Stimulated activated CD8-positive, alpha-beta memory T cell treated with anti-CD3 and anti-CD28 coated beads, Interleukin-7, amount 100 ng/mL, for 1 hour (primary cell): ENCODE measurements around the gene AP5S1.
"Not testable (repeated sequence)": the region's sequence is repeated elsewhere in the genome, so short reads cannot be mapped to it uniquely, and the experiment has no call there.

ENCODE experiments used
- DNase-seq, 2 donors: peaks; one replicate each; pipeline ENCODE4 v3.0.0-alpha.2; 2020; ENCODE audit warnings: low read depth in 2 of 2

The AP5S1 gene

DNA sequence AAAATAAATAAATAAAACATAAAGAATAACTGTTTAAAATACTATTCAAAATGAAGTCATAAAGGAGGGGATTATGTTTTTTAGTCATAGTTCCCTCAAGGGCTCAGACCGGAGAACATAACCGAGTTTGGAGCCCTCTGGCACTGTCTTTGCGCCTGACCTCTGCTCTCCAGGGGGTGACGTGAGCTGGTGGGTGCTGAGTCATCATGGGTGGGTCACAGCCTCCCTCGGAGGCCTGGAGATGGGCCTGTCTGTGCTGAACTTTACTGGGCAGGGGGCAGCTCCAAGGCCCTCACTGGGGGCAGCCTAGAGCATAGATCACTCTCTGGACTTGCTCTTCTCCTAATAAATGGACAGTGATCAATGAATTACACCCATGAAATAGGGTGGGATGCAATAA, 23.1 kb downstream of the AP5S1 start:
- no peak for DNase-seq

DNA sequence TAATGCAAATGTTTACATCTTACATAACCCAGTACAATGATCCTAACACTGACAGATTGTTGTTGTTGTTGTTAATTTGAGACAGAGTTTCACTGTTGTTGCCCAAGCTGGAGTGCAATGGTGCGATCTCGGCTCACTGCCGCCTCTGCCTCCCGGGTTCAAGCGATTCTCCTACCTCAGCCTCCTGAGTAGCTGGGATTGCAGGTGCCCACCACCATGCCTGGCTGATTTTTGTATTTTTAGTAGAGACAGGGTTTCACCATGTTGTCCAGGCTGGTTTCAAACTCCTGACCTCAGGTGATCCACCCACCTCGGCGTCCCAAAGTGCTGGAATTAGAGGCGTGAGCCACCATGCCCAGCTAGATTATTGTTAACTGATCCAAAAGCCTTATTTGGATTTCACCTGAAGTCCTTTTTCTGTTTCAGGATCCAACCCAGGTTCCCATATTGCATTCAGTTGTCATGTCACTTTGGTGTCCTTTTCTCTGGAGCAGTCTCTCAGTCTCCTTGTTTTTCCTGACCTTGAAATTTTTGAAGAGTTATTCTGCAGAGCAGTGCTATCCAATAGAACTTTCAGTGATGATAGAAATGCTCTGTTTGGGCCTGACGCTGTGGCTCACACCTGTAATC, 23.8 kb downstream of the AP5S1 start:
- DNase-seq, result not testable (repeated sequence)

DNA sequence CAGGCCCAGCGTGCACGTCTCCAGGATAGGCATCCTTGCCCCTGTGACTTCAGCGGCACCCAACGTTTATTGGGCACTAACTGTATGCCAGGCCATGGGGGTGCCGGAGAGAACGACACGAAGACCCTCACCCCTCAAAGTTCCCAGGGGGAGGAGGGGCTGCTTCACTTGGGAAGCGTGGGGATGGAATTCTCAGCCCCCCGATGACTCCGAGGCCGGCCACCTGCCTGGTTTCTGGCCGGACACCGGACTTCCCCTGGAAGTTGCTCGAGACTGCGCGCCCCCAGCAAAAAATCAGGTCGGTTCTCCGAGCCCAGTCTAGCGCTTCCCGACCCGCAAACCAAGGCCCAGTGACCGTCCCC, 26.0 kb downstream of the AP5S1 start:
- DNase-seq, result no peak

DNA sequence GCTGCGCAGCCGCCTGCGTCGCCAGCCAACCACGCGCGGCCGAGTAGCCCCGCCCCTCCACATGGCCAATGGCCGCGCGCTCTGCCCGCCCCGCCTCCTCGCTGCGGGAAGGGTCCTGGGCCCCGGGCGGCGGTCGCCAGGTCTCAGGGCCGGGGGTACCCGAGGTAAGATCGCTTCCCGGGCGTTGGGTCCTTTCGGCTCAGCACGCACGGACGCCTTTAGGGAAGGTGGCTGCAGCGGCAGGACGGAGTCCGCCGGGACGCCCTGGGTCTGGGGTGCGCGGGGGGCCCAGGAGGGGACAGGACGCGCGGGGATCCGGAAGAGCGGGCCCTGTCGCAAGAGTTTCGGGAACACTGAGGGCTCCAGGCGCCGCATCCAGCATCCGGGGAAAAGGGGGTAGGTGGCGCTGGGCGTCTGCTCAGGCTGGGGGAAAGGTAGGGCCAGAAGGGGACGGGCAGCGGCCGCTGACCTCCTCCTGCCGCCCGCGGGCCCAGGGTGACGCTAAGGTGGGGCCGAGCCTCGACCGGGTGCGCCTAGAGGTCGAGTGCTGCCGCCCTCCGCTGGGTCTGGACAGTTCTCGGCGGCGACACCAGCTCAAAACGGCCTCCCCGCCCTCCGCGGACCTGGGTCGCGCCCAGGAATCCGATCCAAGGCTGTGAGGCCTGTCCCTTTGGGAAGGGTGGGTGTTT, 26.5 kb downstream of the AP5S1 start, which contains the start of gene MAVS:
MAVS (plus strand) TSS at position 95 of the 689 bp plus-strand sequence. CDS start 7,791 bp downstream, outside the sequence.
- DNase-seq, result peak; percentile 67 to 68

DNA sequence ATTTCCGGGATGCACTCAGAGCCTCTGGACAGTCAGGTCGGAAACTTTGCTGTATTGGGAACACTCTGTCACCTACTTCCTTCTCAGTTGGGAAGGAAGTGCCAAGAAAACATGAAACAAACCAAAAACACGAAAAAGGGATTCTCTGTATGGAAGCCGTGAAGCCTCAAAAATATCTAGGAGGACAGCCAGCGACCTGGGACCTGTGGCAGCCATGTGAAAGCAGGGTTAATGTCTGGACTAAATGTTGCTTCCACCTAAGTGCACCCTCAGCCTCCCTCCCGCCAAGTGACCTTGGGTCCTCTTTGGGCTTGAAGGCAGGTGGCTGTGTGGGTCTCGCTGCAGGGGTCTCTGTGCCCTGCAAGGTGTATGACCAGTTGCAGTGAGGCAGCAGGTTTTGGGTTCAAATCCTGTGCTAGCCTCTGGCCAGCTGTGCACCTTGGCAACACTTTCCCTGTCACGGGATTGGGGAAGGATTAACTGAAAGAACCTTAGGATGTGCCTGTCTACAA, 27.1 kb downstream of the AP5S1 start:
- no peak for DNase-seq

DNA sequence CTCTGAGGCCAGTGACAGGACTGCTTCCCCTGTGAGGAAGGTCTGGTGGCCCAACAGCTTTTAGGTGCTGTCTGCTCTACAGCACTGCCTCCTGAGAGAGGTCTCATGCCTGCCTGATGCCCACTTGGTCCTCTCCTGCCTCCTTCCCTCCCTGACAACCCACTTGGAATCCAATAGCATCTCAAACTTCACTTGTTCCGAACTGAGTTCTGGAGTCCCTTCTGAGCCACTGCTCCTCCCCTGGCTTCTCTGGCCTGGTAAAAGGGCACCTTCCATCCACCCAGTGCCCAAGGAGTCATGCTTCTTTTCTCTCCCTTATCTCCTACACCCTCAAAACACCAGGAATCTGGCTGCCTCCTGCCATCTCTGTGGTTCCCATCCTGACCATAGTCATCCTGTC, 28.2 kb downstream of the AP5S1 start:
- DNase-seq, result no peak

DNA sequence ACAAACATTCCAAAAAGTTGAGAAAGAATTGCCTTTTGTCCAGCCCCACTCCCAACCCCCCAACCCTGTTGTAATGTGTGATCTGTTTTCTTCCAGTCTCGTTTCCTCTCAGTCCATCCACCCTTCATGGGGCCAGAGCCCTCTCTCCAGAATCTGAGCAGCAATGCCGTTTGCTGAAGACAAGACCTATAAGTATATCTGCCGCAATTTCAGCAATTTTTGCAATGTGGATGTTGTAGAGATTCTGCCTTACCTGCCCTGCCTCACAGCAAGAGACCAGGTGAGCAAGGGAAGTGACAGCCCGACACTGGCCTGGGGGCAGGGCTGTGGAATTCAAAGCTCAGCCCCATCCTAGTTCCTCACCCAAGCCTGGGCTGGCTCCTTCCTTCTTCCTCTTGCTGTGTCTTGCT, 34.1 kb downstream of the AP5S1 start:
- no peak for DNase-seq

DNA sequence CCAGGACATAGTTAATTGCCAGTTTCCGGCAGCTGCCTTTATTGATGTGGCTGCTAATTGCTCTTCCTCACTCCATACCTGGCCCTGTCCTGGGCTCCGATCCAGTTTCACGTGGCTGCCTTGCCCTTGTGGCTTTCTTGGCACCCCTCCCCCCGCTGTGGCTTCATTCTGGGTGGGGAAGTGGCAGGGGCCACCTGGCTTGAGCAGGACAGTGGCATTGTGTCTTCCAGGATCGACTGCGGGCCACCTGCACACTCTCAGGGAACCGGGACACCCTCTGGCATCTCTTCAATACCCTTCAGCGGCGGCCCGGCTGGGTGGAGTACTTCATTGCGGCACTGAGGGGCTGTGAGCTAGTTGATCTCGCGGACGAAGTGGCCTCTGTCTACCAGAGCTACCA, 37.1 kb downstream of the AP5S1 start:
- no peak for DNase-seq

DNA sequence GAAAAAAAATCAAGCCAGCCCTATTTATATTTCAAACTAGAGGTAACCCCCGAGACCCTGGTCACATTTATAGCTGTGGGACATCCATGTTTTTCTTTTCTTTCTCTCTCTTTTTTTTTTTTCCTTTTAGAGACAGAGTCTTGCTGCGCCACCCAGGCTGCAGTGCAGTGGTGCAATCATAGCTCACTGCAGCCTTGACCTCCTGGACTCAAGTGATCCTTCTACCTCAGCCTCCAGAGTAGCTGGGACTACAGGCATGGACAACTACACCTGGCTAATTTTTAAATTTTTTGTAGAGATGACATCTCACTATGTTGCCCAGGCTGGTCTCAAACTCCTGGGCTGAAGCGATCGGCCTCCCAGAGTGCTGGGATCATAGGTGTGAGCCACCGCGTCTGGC, 38.3 kb downstream of the AP5S1 start:
- DNase-seq, result no peak

DNA sequence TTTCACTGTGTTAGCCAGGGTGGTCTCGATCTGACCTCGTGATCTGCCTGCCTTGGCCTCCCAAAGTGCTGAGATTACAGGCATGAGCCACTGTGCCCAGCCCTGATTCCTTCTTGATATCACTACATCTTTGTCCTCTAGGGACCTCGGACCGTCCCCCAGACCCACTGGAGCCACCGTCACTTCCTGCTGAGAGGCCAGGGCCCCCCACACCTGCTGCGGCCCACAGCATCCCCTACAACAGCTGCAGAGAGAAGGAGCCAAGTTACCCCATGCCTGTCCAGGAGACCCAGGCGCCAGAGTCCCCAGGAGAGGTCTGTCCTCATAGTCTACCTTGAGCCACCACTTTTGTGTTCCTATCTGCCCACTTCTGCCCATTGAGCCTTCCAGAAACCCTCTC, 40.8 kb downstream of the AP5S1 start:
- DNase-seq, result no peak

DNA sequence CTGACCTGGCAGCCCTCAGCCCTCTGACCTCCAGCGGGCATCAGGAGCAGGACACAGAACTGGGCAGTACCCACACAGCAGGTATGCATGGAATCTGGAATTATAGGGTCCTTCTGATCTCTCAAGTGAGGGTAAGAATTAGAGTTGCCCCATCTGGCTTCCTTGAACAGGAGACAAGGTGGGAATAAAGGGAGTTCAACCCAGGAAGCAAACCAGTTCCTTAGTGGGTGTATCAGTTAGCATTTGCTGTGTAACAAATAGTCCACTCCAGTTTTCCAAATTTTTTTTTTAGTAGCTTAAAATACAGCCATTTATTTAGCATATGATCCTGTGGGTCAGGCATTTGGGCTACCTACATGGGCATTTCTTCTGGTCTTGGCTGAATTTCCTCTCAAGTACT, 42.0 kb downstream of the AP5S1 start:
- DNase-seq, result no peak

DNA sequence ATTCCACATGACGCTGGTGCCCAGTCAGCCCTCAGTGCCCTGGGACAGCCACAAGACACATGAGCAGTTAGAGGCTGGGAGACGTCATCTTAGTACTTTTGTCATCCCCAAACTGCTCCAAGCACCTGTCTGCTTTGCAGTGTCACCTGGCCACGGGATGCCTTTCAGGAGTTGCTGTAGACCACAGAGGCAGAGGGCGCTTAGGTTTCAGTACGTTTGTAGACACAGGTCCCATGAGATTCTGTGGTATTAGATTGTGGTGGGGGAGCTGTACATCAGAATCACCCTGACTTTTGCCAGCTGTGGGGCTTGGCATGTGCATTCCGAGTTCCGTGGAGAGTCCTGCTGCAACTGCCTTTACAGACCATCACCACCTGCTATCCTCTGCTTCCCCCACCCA, 43.0 kb downstream of the AP5S1 start:
- DNase-seq, result no peak

DNA sequence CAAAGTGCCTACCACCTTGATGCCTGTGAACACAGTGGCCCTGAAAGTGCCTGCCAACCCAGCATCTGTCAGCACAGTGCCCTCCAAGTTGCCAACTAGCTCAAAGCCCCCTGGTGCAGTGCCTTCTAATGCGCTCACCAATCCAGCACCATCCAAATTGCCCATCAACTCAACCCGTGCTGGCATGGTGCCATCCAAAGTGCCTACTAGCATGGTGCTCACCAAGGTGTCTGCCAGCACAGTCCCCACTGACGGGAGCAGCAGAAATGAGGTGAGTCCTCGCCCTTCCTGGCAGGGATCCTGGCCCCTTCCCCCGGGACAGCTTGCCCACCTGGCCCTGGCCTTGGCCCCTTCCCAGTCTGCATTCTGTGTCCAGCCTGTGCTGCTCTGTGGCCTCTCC, 44.2 kb downstream of the AP5S1 start:
- DNase-seq, result no peak

DNA sequence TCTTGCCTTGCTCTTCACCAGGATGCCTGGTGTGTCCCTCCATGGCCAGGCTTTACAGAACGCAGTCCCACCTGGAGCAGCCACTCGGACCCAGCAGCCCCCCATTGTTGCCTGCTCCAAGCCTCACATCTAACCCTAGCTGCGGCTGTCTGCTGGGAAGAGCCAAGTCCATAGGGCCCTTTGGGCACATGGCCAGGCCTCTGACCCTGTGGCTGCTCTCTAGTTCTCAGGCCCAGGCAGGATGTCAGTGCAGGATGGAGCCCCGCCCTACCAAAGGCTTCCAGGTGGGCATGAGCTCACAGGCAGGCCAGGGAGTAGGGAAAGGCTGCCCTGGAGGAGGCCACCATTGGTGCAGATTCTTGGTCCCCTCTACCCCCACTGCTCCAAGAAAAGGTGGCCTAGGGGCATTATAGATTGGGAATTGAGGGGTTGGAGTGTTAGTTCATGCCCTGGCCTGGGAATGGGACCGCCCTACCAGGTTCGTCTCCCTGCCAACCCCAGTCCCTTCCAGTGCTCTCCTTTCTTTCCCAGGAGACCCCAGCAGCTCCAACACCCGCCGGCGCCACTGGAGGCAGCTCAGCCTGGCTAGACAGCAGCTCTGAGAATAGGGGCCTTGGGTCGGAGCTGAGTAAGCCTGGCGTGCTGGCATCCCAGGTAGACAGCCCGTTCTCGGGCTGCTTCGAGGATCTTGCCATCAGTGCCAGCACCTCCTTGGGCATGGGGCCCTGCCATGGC, 45.0 kb downstream of the AP5S1 start:
- no peak for DNase-seq

DNA sequence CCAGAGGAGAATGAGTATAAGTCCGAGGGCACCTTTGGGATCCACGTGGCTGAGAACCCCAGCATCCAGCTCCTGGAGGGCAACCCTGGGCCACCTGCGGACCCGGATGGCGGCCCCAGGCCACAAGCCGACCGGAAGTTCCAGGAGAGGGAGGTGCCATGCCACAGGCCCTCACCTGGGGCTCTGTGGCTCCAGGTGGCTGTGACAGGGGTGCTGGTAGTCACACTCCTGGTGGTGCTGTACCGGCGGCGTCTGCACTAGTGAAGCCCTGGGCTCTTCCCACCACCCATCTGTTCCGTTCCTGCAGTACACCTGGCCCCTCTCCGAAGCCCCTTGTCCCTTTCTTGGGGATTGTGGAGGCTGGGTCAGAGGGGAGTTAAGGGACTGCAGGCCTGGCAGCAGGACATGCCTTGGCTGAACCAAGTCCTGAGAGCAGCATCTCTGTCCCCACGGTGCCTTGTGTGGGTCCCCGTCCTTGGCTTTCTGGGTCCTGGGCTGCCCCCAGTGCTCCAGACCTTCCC, 45.6 kb downstream of the AP5S1 start:
- no peak for DNase-seq

DNA sequence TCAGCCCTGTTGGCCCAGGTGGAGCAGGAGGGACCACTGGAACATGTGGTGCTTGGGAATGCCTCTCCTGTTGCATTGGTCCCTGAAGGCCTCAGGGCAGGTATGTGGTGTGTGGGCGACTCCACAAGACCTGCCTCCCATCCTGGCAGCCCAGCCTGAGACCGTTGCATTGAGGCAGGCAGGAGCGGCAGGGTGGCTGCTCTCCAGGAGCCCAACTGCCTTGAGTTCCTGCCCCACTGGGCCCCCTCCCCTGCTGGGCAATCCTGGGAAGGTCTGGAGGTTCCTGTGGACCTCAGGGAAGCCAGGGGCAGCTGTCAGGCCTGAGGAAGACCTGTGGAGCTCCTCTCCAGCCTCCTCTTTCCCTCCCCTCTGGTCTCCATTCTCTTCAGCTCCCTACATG, 46.1 kb downstream of the AP5S1 start:
- DNase-seq, result no peak

DNA sequence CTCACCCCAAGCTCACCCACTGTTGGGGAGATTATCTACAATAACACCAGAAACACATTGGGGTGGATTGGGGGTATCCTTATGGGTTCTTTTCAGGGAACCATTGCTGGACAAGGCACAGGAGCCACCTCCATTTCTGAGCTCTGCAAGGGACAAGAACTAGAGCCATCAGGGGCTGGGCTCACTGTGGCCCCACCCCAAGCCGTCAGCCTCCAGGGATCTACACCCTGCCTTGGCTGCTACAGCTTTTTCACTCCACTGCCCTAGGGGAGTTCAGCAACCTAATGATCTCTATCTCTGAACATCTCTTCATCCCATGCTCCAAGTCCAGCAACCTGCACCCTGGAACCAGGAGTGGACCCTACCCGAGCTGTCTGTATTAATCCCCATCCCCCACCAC, 47.5 kb downstream of the AP5S1 start:
- no peak for DNase-seq

DNA sequence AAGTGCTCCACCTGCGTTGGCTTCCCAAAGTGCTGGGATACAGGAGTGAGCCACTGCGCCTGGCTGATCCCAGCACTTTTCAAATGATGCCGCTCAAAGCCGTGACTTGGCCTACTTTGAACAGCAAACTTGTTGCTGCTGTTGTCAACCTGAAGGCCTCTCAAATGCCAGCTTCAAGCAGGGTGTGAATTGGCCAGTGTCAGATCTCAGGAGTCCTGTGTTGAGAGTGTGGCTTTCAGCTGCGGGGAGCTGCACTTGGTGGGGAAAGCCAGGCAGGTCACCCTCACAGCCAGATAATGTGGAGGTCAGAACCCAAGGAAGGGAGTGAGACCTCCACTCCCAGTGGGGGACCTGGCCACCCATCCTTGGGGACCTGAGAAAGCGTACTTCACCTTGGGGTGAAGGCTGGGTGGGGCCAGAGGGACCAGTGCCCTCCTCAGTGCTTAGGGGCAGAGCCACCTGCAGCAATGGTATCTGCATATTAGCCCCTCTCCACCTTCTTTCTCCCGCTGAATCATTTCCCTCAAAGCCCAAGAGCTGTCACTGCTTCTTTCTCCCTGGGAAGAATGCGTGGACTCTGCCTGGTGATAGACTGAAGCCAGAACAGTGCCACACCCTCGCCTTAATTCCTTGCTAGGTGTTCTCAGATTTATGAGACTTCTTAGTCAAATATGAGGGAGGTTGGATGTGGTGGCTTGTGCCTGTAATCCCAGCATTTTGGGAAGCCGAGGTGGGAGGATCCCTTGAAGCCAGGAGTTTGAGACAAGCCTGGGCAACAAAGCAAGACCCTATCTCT, 49.7 kb downstream of the AP5S1 start:
- no peak for DNase-seq

DNA sequence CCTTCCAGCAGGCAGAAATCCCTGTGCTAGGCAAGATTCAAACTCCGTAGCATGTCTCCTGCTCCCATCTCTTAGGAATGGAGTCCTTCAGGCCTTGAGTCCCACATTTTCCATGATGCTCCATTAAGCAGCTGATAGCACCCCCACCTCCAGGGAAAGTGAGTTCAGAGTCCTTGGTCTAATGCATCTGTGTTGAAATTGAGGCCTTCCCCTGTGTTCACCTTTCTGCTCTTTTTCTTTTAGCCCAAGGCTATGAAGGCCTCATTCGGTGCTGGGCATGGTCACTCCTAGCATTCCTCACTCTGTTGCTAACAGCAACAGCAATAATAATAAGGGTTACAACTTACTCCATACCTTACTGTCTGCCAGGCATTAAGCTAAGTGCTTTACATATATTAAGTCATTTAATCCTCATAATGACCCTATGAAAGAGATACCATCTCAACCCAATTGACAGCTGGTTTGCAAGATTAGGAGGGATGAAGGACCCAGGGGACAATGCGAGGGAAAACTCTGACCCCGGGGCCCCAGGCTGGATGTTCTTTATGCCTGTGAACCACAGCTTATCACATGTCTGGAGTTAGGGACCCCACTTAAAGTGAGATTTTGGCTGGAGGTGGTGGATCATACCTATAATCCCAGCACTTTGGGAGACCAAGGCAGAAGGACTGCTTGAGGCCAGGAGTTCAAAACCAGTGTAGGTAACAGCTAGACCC, 51.4 kb downstream of the AP5S1 start:
- no peak for DNase-seq

DNA sequence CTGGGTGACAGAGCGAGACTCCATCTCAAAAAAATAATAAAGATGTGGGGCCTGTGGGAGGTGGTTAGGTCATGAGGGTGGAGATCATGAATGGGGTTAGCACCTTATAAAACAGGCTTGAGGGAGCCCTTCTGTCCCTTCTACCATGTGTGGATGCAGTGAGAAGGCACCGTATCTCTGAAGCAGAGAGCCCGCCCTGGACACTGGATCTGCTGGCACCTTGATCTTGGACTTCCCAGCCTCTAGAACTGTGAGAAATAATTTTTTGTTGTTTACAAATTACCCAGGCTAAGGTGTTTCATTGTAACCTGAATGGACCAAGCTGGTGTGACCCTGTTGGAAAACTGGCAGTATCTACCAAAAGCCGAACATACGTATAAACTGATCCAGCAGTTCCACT, 53.2 kb downstream of the AP5S1 start:
- DNase-seq, result no peak

DNA sequence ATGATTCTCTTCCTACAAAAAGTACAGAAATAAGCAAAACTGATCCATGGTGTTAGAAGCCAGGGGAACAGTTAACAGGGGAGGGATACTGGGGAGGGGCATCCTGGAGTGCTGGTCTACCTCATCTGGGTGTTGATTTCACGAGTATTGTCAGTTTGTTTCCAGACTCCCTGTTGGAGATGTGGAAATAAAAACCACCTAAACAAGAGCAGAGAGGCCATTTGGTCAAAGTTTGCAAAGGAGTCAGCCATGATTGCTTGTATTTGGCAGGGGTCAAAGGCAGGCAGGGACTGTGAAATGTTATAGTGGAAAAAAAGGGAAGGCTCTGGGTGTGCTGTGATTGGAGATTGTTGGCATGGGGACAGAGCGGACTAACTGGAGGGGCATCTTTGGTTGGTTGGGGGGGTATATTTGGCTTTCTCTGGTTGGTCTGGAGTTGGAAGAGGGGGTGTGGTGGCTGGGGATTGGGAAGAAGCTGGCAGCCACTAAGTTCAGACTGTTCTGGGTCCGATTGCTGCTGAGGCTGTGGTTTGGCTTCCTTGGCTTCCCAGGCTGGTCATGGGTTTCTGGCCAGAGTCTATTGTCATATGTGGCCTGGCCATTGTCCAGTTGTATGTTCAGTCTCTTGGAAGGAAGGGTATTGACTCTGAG, 54.0 kb downstream of the AP5S1 start:
- DNase-seq, result no peak
